Neural crest cell (in vitro differentiated cells): Measurements from ENCODE around the gene SEMA4D. TPM values are rescaled to one million over a fixed set of nuclear protein-coding genes. Genes with fewer than 3 reads are reported as not detected.

ENCODE experiments used
- DNase-seq: peaks from one replicate; pipeline ENCODE4 v3.0.0; 2021; ENCODE audit warnings: low read depth, mixed read lengths, low spot score
- H3K27ac Mint-ChIP-seq: one replicate; pipeline ENCODE4 v1.8.0; 2021; ENCODE audit warnings: mild to moderate bottlenecking, mixed read lengths; ENCODE audit not compliant: unreplicated experiment
- H3K27me3 Mint-ChIP-seq: 2 replicates; pipeline ENCODE4 v1.8.0; 2021; ENCODE audit warnings: low read depth, mild to moderate bottlenecking, mixed read lengths
- H3K36me3 Mint-ChIP-seq: 2 replicates; pipeline ENCODE4 v1.8.0; 2021; ENCODE audit warnings: low read depth, mild to moderate bottlenecking, mixed read lengths
- H3K4me1 Mint-ChIP-seq: 2 replicates; pipeline ENCODE4 v1.8.0; 2021; ENCODE audit warnings: mixed read lengths
- H3K4me3 Mint-ChIP-seq: one replicate; pipeline ENCODE4 v1.8.0; 2021; ENCODE audit warnings: mild to moderate bottlenecking, mixed read lengths
- H3K9me3 Mint-ChIP-seq: 2 replicates; pipeline ENCODE4 v1.8.0; 2021; ENCODE audit warnings: mixed read lengths
- CTCF ChIP-seq: fragments of 200-600 bp; sonication (generic); conservative IDR thresholded peaks from 2 replicates; pipeline ENCODE4 v1.5.0; 2021; ENCODE audit warnings: antibody characterized with exemption, mild to moderate bottlenecking
- total RNA-seq: library from RNA; stranded (reverse); gene quantifications from 2 replicates; pipeline ENCODE4 v1.2.1, GENCODE V29; 2021

SEMA4D gene
- total RNA-seq, 1 donor from 2014 or later = 33.5 TPM

GRCh38 chr9:89462199-89462598 lies 35.7 kb downstream of the SEMA4D start:
- H3K4me3 Mint-ChIP-seq = no peak overlapping the region
- no peak overlapping the region for H3K27ac Mint-ChIP-seq
- no peaks in the 10 kb centered on the region for H3K9me3 Mint-ChIP-seq
- no peak for TF ChIP-seq CTCF
- no peak for DNase-seq
- H3K36me3 Mint-ChIP-seq = no peaks in the 10 kb centered on the region
- H3K4me1 Mint-ChIP-seq = peaks cover 28% of the 10 kb centered on the region
- H3K27me3 Mint-ChIP-seq = no peaks in the 10 kb centered on the region

GRCh38 chr9:89461265-89461664 lies 36.6 kb downstream of the SEMA4D start:
- no peak overlapping the region for H3K4me3 Mint-ChIP-seq
- no peaks in the 10 kb centered on the region for H3K36me3 Mint-ChIP-seq
- H3K9me3 Mint-ChIP-seq = no peaks in the 10 kb centered on the region
- DNase-seq = no peak
- H3K27ac Mint-ChIP-seq = no peak overlapping the region
- no peak for TF ChIP-seq CTCF
- H3K4me1 Mint-ChIP-seq = peaks cover 22% of the 10 kb centered on the region
- no peaks in the 10 kb centered on the region for H3K27me3 Mint-ChIP-seq

GRCh38 chr9:89460551-89460950 lies 37.4 kb downstream of the SEMA4D start:
- H3K4me3 Mint-ChIP-seq = no peak overlapping the region
- DNase-seq = no peak
- no peaks in the 10 kb centered on the region for H3K9me3 Mint-ChIP-seq
- peaks cover 22% of the 10 kb centered on the region for H3K4me1 Mint-ChIP-seq
- no peak for TF ChIP-seq CTCF
- no peaks in the 10 kb centered on the region for H3K27me3 Mint-ChIP-seq
- no peaks in the 10 kb centered on the region for H3K36me3 Mint-ChIP-seq
- H3K27ac Mint-ChIP-seq = no peak overlapping the region

- TF ChIP-seq CTCF = no peak
- DNase-seq = no peak
- Mint-ChIP-seq H3K36me3 (no peaks in the 10 kb centered on the region), H3K4me1 (peaks cover 14% of the 10 kb centered on the region), H3K27me3 (no peaks in the 10 kb centered on the region), H3K9me3 (no peaks in the 10 kb centered on the region), H3K4me3 (no peak overlapping the region), H3K27ac (no peak overlapping the region)
These were observed 39.0 kb downstream of the SEMA4D start for GRCh38 chr9:89458768-89459496.

- no peak overlapping the region for H3K4me3 Mint-ChIP-seq
- no peak for TF ChIP-seq CTCF
- H3K9me3 Mint-ChIP-seq = no peaks in the 10 kb centered on the region
- H3K36me3 Mint-ChIP-seq = no peaks in the 10 kb centered on the region
- H3K27me3 Mint-ChIP-seq = no peaks in the 10 kb centered on the region
- H3K27ac Mint-ChIP-seq = no peak overlapping the region
- DNase-seq = no peak
- H3K4me1 Mint-ChIP-seq = peaks cover 10% of the 10 kb centered on the region
These were observed 40.5 kb downstream of the SEMA4D start for GRCh38 chr9:89457376-89457855.
